NOMO-1 treated with DMSO at 0.1 percent for 48 hours (cell line): ENCODE data around the gene SLC16A7.

Source experiments
- DNase-seq: peaks from one replicate; lab custom pipeline; 2025; ENCODE audit not compliant: unreplicated experiment; lab: John Stamatoyannopoulos, UW

The SLC16A7 gene

DNA sequence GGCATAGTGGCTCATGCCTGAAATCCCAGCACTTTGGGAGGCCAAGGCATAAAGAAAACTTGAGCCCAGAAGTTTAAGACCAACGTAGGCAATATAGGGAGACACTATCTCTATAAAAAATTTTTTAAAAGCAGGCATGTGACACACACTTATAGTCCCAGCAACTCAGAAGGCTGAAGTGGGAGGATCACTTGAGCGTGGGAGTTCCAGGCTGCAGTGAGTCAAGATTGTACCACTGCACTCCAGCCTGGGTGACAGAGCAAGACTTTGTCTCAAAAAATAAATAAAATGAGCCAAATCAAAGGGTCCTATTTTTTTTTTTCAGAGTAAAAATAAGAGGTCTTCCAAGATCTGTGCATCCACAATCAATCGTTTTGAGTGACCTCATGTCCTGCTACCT, 237.6 kb downstream of the SLC16A7 start:
- DNase-seq: no peak

DNA sequence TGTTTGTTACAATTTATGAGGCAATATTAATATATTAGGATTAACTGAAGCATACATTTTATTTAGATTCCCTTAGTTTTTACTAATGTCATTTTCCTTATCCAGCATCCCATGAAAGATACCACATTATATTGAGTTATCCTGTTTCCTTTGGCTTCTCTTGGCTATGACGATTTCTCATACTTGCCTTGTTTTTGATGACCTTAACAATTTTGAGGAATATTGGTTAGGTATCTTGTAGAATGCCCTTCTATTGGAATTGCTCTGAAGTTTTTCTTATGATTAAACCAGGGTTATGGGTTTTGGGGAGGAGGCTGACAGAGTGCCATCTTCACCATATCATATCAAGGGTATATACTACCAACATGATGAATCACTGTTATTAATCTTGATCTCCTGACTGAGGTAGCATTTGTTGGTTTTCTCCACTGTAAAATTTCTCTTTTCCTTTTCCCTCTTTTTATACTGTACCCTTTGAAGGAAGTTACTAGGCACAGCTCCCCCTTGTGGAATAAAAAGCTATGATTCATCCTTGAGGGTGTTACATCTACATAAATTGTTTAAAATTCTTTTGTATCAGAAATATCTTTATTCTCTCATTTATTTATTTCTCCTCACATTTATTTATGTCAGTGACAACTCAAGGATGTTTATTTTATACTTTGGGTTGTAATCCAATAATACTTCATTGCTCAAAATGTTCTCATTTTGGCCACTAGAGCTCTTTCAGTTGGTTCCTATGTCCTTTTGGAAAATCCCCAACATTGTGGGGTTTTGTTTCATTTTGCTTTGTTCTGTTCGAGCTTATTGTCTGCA, 239.0 kb downstream of the SLC16A7 start:
- peak; percentile 9 for DNase-seq
